Measurements from ENCODE around the gene ZNF200.

DNA sequence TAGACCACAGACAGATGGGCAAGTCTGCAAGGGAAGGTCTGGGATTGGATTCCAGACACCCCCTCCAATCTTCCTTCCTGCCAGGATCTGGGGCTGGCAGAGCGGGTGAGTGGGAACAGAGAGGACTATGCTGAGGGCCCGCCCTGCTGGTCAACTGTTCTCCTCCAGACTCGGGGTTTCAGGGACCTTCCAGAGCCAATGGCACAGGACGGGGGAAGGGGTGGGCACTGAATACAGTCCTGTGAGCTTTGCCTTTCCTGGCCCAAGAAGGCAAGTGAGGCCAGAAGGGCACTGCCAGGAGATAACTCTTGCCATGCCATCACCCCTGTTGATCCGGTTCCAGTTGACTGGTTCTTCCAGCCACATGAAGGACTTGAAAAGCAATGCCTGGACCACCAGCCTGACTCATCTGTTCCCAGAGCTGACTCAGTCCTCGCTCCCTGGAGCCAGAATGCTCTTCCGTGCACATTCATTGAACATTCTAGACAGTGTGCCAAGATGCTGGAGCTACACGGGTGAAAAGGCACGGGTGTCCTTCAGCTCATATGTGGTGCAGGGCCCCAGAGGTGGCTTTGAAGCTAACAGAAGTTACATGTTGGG is 22.0 kb upstream of the ZNF200 start:
- TF ChIP-seq, protein P1, sequence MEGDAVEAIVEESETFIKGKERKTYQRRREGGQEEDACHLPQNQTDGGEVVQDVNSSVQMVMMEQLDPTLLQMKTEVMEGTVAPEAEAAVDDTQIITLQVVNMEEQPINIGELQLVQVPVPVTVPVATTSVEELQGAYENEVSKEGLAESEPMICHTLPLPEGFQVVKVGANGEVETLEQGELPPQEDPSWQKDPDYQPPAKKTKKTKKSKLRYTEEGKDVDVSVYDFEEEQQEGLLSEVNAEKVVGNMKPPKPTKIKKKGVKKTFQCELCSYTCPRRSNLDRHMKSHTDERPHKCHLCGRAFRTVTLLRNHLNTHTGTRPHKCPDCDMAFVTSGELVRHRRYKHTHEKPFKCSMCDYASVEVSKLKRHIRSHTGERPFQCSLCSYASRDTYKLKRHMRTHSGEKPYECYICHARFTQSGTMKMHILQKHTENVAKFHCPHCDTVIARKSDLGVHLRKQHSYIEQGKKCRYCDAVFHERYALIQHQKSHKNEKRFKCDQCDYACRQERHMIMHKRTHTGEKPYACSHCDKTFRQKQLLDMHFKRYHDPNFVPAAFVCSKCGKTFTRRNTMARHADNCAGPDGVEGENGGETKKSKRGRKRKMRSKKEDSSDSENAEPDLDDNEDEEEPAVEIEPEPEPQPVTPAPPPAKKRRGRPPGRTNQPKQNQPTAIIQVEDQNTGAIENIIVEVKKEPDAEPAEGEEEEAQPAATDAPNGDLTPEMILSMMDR (IDR thresholded peaks at IDR 0.05) = no peak
- no peak for TF ChIP-seq ZFX (IDR thresholded peaks at IDR 0.05; ENCODE audit: borderline replicate concordance)

Measured in 22Rv1 (cell line).